GM18907 (cell line): ENCODE measurements around the gene PBX1.

Experiments used
- ATAC-seq: cut with Tn5 transposase; IDR thresholded peaks from one replicate; pipeline ENCODE4 v1.9.1; 2021; ENCODE audit warnings: mild to moderate bottlenecking, moderate library complexity; ENCODE audit not compliant: unreplicated experiment

The PBX1 gene

GRCh38 chr1:164716992-164717703 is 158.2 kb downstream of the PBX1 start:
- peak; percentile 97 for ATAC-seq

- no peak for ATAC-seq
Observed at GRCh38 chr1:164718821-164719220, 159.8 kb downstream of the PBX1 start.

GRCh38 chr1:164719676-164720439 is 160.9 kb downstream of the PBX1 start:
- no peak for ATAC-seq

- ATAC-seq, result no peak
Observed at GRCh38 chr1:164720440-164721227, 161.7 kb downstream of the PBX1 start.

GRCh38 chr1:164721228-164721496 is 162.2 kb downstream of the PBX1 start:
- no peak for ATAC-seq

- no peak for ATAC-seq
Observed at GRCh38 chr1:164723296-164723798, 164.4 kb downstream of the PBX1 start.

- no peak for ATAC-seq
Observed at GRCh38 chr1:164725401-164725800, 166.4 kb downstream of the PBX1 start.

- ATAC-seq, result no peak
Observed at GRCh38 chr1:164726235-164726634, 167.3 kb downstream of the PBX1 start.

- no peak for ATAC-seq
Observed at GRCh38 chr1:164728719-164729118, 169.7 kb downstream of the PBX1 start.

GRCh38 chr1:164731161-164731876 is 172.3 kb downstream of the PBX1 start:
- no peak for ATAC-seq

- no peak for ATAC-seq
Observed at GRCh38 chr1:164733070-164733469, 174.1 kb downstream of the PBX1 start.

- no peak for ATAC-seq
Observed at GRCh38 chr1:164733734-164734133, 174.8 kb downstream of the PBX1 start.

- ATAC-seq, result no peak
Observed at GRCh38 chr1:164735315-164736052, 176.5 kb downstream of the PBX1 start.

GRCh38 chr1:164736137-164736536 is 177.2 kb downstream of the PBX1 start:
- no peak for ATAC-seq

GRCh38 chr1:164739189-164739588 is 180.2 kb downstream of the PBX1 start:
- ATAC-seq, result no peak

- ATAC-seq, result no peak
Observed at GRCh38 chr1:164740000-164740526, 181.1 kb downstream of the PBX1 start.

- no peak for ATAC-seq
Observed at GRCh38 chr1:164742745-164743144, 183.8 kb downstream of the PBX1 start.

GRCh38 chr1:164743976-164744375 is 185.0 kb downstream of the PBX1 start:
- no peak for ATAC-seq

GRCh38 chr1:164745736-164746135 is 186.8 kb downstream of the PBX1 start:
- no peak for ATAC-seq

GRCh38 chr1:164746632-164747031 is 187.6 kb downstream of the PBX1 start:
- ATAC-seq, result no peak
